NCI-H1092 treated with DMSO at 0.1 percent for 48 hours (cell line): ENCODE results near the gene PLEKHA7.
A peak's percentile ranks its signal among the peaks of the same experiment; 100 is the strongest.
"Not testable (repeated sequence)": the region's sequence is repeated elsewhere in the genome, so short reads cannot be mapped to it uniquely, and the experiment has no call there.

Experiments
- DNase-seq: peaks from one replicate; lab custom pipeline; 2025; lab: John Stamatoyannopoulos, UW

The PLEKHA7 gene

GRCh38 chr11:16938061-16938460 is 76.2 kb downstream of the PLEKHA7 start:
- DNase-seq = no peak

DNA sequence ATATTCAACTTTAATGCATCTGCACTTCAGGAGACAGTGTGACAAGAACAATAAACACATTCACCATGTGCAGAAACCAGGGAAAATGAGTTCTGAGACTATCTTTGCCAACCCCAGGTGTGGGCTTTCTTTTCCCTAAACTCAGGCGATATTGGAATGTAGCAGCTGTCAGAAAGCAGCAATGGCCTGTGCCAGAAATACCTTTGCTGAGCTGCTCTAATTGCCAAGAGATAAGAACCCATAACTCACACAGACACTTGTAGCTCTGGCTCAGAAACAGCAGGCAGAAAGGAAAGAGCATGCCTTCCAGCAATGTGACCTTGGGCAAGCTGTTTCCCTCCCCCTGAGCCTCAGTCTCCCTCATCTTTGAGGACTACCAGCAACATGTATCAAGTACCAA is 77.6 kb downstream of the PLEKHA7 start:
- no peak for DNase-seq

GRCh38 chr11:16935518-16936302 is 78.5 kb downstream of the PLEKHA7 start:
- DNase-seq = peak; percentile 33

- no peak for DNase-seq
Observed at GRCh38 chr11:16933756-16934603, 80.2 kb downstream of the PLEKHA7 start.

DNA sequence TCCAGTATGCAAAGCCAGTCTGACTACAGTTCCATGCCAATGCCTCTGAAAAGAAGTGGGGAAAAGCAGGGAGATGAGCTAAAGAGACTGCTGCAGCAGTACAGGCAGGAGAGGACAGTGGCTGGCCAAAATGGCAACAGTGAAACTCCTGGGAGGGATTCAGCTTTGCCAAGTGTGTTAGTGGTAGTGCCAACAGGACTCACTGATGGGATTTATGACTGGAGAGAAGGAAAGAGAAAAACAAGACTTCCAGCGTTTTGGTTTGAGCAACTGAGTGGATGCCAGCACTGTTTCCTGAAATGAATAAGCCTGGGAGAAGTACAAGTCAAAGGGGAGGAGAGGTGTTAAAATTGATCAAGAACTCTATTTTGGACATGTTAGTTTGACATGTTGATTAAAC is 80.9 kb downstream of the PLEKHA7 start:
- DNase-seq = no peak

DNA sequence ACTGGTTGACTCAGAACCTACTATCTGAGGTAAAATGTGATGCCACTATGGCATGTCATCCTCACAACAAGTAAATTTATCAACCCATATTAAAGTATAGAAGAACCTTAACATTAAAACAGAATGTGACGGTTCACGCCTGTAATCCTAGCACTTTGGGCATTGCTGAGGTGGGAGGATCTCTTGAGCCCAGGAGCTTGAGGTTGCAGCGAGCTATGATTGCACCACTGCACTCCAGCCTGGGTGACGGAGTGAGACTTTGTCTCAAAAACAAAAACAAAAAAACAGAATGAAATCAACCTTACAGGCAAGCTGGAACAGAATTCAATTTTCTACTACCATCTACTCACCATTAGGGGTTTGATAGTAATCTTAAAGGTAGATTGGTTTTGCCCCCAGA is 86.2 kb downstream of the PLEKHA7 start:
- DNase-seq = no peak

GRCh38 chr11:16926883-16927626 is 87.2 kb downstream of the PLEKHA7 start:
- no peak for DNase-seq

GRCh38 chr11:16925561-16926065 is 88.6 kb downstream of the PLEKHA7 start:
- peak; percentile 64 for DNase-seq

DNA sequence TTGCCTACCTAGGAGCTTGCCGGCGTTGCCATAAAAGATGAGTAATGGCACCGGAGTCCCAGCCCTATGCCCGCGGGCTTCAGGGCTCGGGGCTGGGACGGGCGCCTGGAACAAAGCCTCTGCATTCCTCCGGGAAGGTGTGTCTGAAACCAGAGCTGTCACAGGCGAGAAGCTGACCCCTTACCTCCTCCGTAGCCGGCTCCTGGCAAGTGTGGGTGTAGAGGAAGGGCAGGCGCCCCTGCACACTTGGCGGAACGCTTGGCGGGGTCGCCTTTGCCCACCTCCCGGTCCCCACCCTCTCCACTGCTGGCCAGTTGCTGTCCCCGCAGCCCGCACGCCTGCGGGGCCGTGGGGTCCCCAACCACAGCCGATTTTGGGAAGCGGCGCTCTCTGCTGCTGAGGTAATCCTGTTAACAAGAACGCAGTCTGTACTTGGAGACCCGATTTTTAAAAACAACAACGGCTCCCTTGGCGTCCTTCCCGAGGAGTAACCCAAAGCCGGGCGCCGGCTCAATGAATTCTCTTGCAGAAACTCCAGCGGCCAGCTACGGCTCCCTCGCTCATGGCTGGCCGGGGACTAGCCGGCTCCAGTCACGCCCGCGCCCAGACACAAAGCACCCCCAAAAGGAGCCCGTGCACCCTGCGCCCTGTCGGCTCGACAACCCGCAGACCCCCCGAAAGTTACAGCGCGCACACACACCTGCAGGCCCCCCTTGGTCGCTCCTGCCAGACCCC is 89.2 kb downstream of the PLEKHA7 start:
- DNase-seq = peak; percentile 12

DNA sequence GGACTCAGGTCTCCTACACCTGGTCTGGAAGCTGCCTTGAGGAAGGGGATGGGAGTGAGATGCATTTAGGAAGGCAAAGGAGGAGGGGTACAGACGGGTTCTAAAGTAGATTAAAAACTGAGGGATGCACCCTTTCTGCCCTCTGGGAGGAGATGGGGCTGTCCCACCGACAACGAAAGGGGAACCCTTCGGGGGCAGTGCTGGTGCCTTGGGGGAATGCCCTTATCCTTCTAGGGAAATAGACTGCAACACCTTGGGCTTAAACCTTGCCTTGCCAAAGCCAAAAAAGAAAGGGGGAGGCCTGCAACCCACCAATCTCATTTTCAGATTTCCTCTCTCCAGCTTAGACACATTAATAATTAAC is 89.8 kb downstream of the PLEKHA7 start:
- no peak for DNase-seq

DNA sequence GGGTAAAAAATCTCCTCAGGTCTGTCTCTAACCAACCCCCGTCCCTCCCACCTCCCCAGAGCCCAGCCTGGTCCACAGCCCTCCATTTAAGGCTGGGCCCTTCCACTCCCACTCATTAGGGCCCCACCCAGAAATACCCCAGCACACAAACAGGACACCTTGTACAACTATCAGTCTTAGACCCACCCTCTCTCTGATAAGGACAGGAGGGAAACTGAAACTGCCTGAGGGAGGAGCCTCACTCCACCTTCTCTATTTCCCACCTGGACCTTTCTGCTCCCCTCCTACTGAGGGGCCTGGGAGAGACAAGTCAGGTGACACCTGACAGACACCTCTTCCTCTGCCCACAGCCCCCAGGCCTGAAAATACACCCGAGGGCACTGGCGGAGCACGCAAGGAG is 90.2 kb downstream of the PLEKHA7 start:
- DNase-seq = no peak

GRCh38 chr11:16921668-16922067 is 92.5 kb downstream of the PLEKHA7 start:
- no peak for DNase-seq

GRCh38 chr11:16921019-16921418 is 93.2 kb downstream of the PLEKHA7 start:
- DNase-seq = no peak

- no peak for DNase-seq
Observed at GRCh38 chr11:16920559-16920958, 93.7 kb downstream of the PLEKHA7 start.

- not testable (repeated sequence) for DNase-seq
Observed at GRCh38 chr11:16918543-16919182, 95.6 kb downstream of the PLEKHA7 start.

DNA sequence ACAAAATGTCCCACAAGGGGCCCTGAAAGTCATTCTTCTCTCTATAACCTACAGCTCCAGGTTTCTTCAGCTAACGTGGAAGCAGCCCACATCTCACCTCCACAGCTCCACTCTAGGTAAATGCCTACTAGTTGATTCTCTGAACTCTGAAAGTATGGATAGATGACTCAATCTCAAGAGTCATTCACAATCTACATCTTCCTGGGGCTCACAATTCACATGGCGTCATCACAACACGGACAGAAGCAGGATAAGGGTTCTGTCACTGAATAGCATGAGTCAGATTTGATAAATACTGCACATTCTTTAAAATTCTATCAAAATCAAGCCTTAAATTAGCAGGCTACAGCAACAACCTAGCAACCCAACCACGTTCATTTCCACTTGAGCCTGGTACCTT is 96.3 kb downstream of the PLEKHA7 start:
- DNase-seq = no peak

DNA sequence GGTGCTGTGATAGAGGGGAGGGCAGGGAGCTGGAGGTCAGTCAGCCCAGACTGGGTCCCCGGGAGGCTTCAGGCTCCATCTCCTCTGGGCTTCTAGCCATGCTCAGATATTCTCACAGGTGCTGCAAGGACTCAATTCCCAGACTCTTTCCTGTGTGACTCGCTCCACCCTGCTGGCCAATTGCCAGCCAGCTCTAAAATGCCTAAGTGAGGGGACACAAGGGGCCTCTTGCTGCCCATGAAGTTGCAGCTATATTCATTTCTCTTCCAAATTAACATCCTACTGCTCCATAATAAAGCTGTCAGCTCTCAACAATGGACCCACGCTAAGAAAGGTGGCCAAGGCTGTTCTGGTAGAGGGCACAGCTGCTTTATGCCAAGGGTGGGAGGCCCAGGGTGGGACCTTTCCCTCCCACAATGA is 101.5 kb downstream of the PLEKHA7 start:
- DNase-seq = peak; percentile 66

- no peak for DNase-seq
Observed at GRCh38 chr11:16911658-16912057, 102.6 kb downstream of the PLEKHA7 start.

DNA sequence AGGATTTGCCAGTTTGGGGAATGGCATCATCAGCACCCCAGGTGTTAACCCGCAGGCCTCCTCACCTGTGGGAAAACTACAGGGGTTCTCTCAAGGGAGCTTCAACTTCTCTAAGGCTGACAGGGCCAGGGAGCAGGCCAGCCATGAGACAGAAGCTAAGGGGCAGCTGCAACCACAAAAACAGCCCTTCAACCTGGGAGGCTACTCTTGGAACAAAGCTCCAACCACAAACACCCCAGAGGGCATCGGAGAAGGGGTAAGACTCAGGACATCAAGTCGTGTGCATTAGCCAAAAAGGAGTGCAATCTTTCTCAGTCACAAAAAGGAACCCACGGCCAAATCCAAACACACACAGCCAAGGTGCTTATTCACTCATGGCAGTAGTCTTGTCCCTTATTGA is 103.0 kb downstream of the PLEKHA7 start:
- no peak for DNase-seq

DNA sequence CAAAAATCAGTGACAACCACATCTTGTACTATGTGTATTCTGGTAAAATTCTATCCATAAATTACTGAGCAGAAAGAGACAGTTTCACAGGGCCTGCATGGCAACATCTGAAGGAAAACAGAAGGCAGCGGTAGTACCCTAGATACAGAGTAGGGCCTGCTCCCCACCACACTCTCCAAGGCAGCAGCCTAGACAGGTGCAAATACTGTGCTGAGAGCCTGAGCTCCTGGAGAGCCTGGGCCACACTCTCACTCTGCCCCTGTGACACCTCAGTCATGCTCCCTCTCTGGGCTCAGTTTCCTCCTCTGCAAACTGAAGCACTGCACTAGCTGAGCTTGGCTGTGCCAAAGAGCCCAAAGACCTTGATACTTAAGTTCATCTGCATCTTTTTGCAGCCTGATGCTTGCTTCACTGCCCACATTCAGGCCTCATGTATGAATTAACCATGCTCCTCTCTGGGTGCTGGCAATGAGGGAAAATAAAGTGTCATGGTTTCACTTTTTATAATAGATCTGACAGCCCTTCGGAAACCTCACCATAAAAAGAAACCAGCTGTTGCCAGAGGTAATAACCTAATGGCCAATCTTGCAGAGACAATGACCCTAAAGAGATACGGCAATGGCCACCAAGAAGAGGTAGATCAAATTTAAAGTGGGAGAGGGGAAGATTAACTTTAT is 104.7 kb downstream of the PLEKHA7 start:
- peak; percentile 26 for DNase-seq

DNA sequence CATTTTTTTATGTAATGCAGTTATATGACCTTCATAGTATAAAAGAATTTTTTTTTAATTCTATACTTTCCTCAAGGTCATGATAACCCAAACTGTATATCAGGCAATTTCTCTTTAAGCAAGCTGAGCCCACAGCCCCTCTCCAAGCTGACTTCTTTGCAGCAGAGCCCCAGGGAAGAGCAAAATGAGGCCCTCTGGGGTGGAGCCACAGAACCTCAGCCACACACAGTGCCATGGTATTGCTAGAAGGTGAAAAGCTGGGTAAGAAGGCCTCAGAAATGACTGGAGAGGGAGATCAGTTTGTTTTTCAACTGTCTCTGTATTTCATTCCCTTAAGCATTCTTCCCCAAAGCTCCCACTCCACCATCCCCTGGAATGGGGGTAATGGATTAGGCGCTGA is 108.8 kb downstream of the PLEKHA7 start:
- no peak for DNase-seq
